Measurements from ENCODE around the gene TECTA.

DNA sequence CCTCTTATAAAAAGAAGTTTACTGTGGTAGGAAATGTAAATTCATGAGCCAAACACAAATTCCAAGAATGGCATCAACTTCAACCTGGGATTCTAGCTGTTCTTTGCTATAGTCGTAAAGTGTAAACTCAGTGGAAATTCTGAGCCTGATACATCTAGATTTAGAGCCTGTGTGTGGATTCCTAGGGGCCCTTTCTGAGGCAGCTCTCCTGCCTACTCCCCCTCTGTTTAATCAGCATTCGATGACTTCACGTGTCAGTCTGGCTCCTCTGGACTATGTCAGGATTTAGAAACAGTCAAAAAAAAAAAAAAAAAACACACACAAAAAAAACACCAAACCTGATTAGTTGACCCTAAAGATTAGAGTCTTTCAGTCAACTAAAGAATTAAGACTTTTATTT, 98.5 kb downstream of the TECTA start:
- TF ChIP-seq, protein P1, sequence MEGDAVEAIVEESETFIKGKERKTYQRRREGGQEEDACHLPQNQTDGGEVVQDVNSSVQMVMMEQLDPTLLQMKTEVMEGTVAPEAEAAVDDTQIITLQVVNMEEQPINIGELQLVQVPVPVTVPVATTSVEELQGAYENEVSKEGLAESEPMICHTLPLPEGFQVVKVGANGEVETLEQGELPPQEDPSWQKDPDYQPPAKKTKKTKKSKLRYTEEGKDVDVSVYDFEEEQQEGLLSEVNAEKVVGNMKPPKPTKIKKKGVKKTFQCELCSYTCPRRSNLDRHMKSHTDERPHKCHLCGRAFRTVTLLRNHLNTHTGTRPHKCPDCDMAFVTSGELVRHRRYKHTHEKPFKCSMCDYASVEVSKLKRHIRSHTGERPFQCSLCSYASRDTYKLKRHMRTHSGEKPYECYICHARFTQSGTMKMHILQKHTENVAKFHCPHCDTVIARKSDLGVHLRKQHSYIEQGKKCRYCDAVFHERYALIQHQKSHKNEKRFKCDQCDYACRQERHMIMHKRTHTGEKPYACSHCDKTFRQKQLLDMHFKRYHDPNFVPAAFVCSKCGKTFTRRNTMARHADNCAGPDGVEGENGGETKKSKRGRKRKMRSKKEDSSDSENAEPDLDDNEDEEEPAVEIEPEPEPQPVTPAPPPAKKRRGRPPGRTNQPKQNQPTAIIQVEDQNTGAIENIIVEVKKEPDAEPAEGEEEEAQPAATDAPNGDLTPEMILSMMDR (optimal IDR thresholded peaks at IDR 0.05 in 1 of 3, IDR thresholded peaks at IDR 0.05 in 1 of 3, conservative IDR thresholded peaks at IDR 0.05 in 1 of 3; ENCODE audit: extremely low read depth in 1 of 3, insufficient read depth in 2 of 3, low read length in 3 of 3): no peak
- TF ChIP-seq EZH2 (IDR thresholded peaks at IDR 0.05; ENCODE audit: low read length): no peak
